ENCODE data around the gene MRPS24.
"Not testable (repeated sequence)": the region's sequence is repeated elsewhere in the genome, so short reads cannot be mapped to it uniquely, and the experiment has no call there.

The MRPS24 gene

DNA sequence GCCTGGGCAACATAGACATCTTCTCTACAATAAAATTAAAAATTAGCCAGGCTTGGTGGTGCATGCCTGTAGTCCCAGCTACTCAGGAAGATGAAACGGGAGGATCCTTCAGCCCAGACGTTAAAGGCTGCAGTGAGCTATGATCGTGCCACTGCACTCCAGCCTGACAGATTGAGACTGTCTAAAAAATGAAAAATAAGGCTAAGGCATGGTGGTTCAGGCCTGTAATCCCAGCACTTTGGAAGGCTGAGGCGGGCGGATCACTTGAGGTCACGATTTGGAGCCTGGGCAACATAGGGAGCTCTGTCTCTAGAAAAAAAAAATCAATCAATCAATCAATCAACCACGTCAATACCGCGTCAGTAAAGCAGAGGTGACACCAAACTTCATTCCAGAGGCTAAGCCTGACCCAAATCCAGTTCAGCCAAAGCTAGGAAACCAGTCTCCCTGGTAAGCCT is 31.1 kb downstream of the MRPS24 start:
- DNase-seq (ENCODE audit: low read depth) = no peak

DNA sequence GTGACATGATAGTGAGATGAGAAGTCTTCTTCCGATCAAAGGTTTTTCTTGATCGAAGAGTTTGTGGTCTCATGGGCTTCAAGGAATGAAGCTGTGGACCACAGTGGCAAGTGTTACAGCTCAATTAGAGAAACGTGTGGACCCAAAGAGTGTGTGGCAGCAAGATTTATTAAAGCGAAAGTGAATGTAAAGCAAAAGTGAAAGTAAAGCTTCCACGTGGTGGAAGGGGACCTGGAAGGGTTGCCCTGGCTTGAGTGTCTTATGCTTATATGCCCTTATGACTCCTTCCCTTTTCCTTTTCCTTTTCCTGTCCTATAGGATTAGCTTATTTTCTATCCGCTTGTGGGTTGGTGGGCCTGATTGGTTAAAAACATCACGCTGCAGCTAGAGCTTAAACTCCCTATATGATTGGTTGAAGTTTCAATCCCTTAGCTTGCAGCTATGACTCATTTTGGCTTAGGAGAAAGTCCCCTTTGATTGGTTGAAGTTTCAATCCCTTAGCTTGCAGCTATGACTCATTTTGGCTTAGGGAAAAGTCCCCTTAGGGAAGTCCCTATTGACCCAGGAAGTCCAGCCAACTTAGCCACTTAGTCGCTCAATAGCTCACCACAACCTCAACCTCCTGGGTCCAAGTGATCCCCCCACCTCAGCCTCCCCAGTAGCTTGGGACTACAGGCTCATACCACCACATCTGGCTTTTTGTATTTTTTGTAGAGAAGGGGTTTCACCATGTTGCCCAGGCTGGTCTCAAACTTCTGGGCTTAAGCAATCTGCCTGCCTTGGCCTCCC is 34.7 kb downstream of the MRPS24 start:
- peak; percentile 6 for DNase-seq (ENCODE audit: low read depth)

DNA sequence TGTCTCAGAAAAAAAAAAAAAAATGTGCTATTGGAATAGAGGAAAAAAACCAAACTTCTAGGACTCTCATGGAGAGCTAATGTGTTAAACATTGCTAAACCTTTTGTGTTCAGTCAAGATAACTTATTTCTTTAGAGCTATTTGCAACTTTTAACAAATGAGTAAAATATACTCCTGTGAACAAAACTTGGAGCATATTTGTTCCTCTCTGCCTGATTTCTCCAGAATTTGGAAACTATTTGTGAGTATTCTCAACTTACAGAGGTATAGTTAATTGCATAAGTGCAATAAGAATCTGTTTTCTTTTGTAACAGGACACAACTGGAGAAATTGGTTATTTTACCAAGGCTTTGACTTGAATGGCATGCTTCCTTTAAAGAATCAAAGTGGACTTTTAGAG is 38.4 kb downstream of the MRPS24 start:
- DNase-seq (ENCODE audit: low read depth) = not testable (repeated sequence)

DNA sequence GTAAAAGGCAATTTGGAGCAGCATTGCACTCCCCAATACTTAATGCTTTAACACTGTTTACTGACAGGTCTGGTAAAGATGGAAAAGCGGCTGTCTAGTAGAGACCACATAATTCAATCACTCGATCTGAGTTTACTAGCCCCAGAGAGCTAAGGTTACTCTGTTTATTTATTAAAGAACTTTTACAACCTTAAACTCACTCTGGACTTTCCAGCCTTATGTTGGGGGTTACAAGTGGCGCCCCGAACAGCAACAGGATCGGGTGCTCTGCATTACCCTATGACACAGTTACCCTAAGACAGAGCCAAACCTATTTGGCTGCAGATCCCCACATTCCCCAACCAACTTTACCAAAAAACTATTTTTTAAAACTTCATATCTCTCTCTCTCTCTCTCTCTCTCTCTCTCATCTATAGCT is 43.9 kb downstream of the MRPS24 start:
- no peak for DNase-seq (ENCODE audit: low read depth)

DNA sequence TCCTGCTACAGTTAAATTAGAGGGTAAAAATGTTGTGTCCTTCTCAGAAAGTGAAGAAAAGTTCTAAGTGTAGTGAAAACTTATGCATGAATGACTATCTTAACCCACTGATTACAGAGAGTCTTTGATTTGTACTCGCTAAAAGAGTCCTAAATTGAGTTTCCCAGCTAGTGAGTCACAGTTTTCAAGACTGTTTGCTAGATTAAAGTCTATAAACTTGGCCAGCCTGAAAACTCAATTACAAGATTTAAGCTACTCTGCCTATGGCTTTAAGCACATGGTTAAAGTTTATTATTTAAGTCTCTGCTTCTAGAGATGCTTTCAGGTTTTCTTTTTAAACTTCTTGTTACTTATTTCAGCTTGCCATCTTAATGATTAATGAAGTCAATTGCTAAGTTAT is 44.4 kb downstream of the MRPS24 start:
- DNase-seq (ENCODE audit: low read depth) = no peak

DNA sequence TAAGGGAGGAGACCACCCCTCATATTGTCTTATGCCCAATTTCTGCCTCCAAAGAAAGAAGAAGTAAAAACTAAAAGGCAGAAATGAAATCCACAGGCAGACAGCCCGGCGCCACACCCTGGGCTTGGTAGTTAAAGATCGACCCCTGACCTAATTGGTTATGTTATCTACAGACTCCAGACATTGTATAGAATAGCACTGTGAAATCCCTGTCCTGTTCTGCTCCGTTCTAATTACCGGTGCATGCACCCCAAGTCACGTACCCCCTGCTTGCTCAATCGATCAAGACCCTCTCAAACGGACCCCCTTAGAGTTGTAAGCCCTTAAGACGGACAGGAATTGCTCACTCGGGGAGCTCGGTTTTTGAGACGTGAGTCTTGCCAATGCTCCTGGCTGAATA is 44.8 kb downstream of the MRPS24 start:
- DNase-seq (ENCODE audit: low read depth) = not testable (repeated sequence)

DNA sequence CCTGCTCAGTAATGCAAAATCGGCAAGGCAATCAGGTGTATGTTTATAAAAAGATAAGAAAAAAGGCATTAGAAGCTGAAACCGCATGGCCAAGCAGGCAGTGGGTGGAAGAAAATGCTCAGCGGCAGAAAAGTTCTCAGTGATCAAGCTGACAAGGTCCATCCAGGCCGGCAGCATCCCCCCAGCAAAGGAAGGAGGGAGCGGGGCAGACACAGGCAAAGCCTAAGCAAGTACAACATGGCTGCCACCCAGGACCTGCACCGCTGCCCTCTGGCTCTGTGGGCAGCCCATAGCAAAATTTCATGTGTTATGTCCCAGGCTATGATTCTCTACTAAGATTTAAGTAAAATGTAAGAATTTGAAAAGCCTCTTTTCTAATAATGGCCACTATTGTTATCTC is 45.4 kb downstream of the MRPS24 start:
- DNase-seq (ENCODE audit: low read depth) = no peak

DNA sequence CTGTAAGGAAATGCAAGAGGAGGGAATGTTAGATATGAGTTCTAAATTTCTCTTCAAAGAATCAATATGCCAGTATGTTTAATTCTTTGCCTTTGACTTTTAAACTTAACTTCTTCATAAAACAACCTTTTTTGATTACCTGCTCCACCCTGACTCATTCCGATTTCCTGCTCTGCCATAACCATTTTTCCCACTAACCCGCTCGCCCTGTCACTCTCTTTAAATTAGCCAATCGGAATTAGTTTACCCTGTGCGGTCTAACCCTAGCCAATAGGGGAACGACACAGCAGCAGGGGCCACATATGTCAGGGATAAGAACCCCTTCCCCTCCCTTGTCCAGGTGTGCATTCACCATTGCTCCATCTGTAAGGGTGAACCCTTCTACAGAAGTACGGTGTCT is 45.9 kb downstream of the MRPS24 start:
- not testable (repeated sequence) for DNase-seq (ENCODE audit: low read depth)
